AG04449 (cell line): ENCODE measurements around the gene CCNK.

Source experiments
- CTCF ChIA-PET: fragments of 350-600 bp; formaldehyde crosslinking; extraction: SDS; loops from one replicate; lab custom pipeline; 2021; ENCODE audit warnings: antibody characterized with exemption; lab: Yijun Ruan, JAX
- POLR2A ChIA-PET: fragments of 400-600, 350-600 bp; formaldehyde crosslinking; extraction: SDS; loops from one replicate; lab custom pipeline; 2020; ENCODE audit warnings: antibody characterized with exemption, inconsistent platforms; lab: Yijun Ruan, JAX
- DNase-seq: peaks from one replicate; pipeline ENCODE4 v3.0.0-alpha.2; 2010; ENCODE audit warnings: low read depth, low spot score
- H3K4me3 ChIP-seq: 2 replicates; pipeline ENCODE4 v1.5.1; 2011; ENCODE audit warnings: low read depth, mild to moderate bottlenecking, control low read depth, low read length
- CTCF ChIP-seq: IDR thresholded peaks from one replicate; pipeline ENCODE4 v1.5.1; 2011; ENCODE audit warnings: mild to moderate bottlenecking, moderate library complexity, low read length, control low read depth, inconsistent platforms; ENCODE audit not compliant: insufficient read depth; ENCODE audit errors: missing control alignments

The CCNK gene

GRCh38 chr14:99481745-99482099, 513 bp downstream of the CCNK start:
- H3K4me3 ChIP-seq, result peak overlapping the region; percentile 91
- ChIA-PET CTCF (no interaction called here), POLR2A (no interaction called here)
- no peak for TF ChIP-seq CTCF
- DNase-seq, result no peak

GRCh38 chr14:99484106-99484505, 2.9 kb downstream of the CCNK start:
- no peak overlapping the region for H3K4me3 ChIP-seq
- POLR2A ChIA-PET, result no interaction called here
- DNase-seq, result no peak
- CTCF ChIA-PET, result no interaction called here
- no peak for TF ChIP-seq CTCF

- CTCF ChIA-PET, result no interaction called here
- no peak for DNase-seq
- H3K4me3 ChIP-seq, result no peak overlapping the region
- POLR2A ChIA-PET, result no interaction called here
- no peak for TF ChIP-seq CTCF
Measured at GRCh38 chr14:99497341-99497740, 16.1 kb downstream of the CCNK start.

- ChIA-PET CTCF (no interaction called here), POLR2A (no interaction called here)
Measured at GRCh38 chr14:99497894-99498293, 16.7 kb downstream of the CCNK start.

GRCh38 chr14:99502989-99503421, 21.8 kb downstream of the CCNK start:
- H3K4me3 ChIP-seq, result no peak overlapping the region
- no peak for DNase-seq
- CTCF ChIA-PET, result interaction anchor here (1.1 to 1.2 kb wide), 2 partner anchors 15 to 87 kb away, joined by 3 read pairs; no protein-coding TSS in a partner anchor
- no peak for TF ChIP-seq CTCF
- POLR2A ChIA-PET, result no interaction called here

More at GRCh38 chr14:99497894-99498293, 16.7 kb downstream of the CCNK start:
- DNase-seq, result no peak
- H3K4me3 ChIP-seq, result no peak overlapping the region
- no peak for TF ChIP-seq CTCF

GRCh38 chr14:99503848-99504453, 22.7 kb downstream of the CCNK start:
- CTCF ChIA-PET, result interaction anchor here (0.7 to 1.5 kb wide), 4 partner anchors 12 to 124 kb away, joined by 3 to 4 read pairs (median 3); no protein-coding TSS in a partner anchor
- TF ChIP-seq CTCF, result no peak
- no peak overlapping the region for H3K4me3 ChIP-seq
- POLR2A ChIA-PET, result no interaction called here
- DNase-seq, result no peak
